Natural killer cell (primary cell): ENCODE data around the gene RRAD. TPM values are rescaled to one million over a fixed set of nuclear protein-coding genes. Genes with fewer than 3 reads are reported as not detected.

Source experiments
- ATAC-seq, 3 donors: fragments of 150-1000 bp in 2 of 3; fragments of 200-7000 bp in 1 of 3; cut with Tn5 transposase; 1 replicate in 1 of 3; 2 replicates in 2 of 3; pipeline ENCODE4 v1.10.0; 2021; ENCODE audit warnings: mild to moderate bottlenecking in 2 of 3, moderate library complexity in 2 of 3
- DNase-seq, 2 donors: peaks; one replicate each; pipeline versions ENCODE4 v3.0.0 to v3.0.0-alpha.2; 2013 to 2021; ENCODE audit warnings: mixed read lengths in 1 of 2
- H3K27ac ChIP-seq: one replicate; pipeline ENCODE4 v1.5.1; 2013; ENCODE audit warnings: mild to moderate bottlenecking, low read length
- H3K27me3 ChIP-seq: one replicate; pipeline ENCODE4 v1.6.1; 2013; ENCODE audit warnings: low read length; ENCODE audit not compliant: control insufficient read depth, insufficient read depth
- H3K36me3 ChIP-seq: one replicate; pipeline ENCODE4 v1.6.1; 2013; ENCODE audit warnings: low read length; ENCODE audit not compliant: control insufficient read depth, insufficient read depth
- H3K4me1 ChIP-seq: one replicate; pipeline ENCODE4 v1.6.1; 2013; ENCODE audit warnings: low read length; ENCODE audit not compliant: control insufficient read depth, insufficient read depth
- H3K4me3 ChIP-seq: one replicate; pipeline ENCODE4 v1.5.1; 2013; ENCODE audit warnings: low read length
- H3K9me3 ChIP-seq: one replicate; pipeline ENCODE4 v1.6.1; 2013; ENCODE audit warnings: low read length; ENCODE audit not compliant: control insufficient read depth, insufficient read depth
- H3K27ac Mint-ChIP-seq, 2 donors: one replicate each; pipeline ENCODE4 v1.8.0; 2022; ENCODE audit warnings: mild to moderate bottlenecking in 2 of 2, mixed read lengths in 2 of 2, moderate library complexity in 1 of 2
- H3K27me3 Mint-ChIP-seq, 2 donors: one replicate each; pipeline ENCODE4 v1.8.0; 2022; ENCODE audit warnings: low read depth in 2 of 2, mixed read lengths in 2 of 2
- H3K36me3 Mint-ChIP-seq: one replicate; pipeline ENCODE4 v1.8.0; 2022; ENCODE audit warnings: mixed read lengths
- H3K4me1 Mint-ChIP-seq, 2 donors: one replicate each; pipeline ENCODE4 v1.8.0; 2022; ENCODE audit warnings: mixed read lengths in 2 of 2
- H3K4me3 Mint-ChIP-seq: one replicate; pipeline ENCODE4 v1.8.0; 2022; ENCODE audit warnings: mild to moderate bottlenecking, moderate library complexity, mixed read lengths
- H3K9me3 Mint-ChIP-seq, 2 donors: one replicate each; pipeline ENCODE4 v1.8.0; 2022; ENCODE audit warnings: mixed read lengths in 2 of 2
- CTCF ChIP-seq: fragments of 200-600 bp; IDR thresholded peaks from one replicate; pipeline ENCODE4 v1.8.0; 2022; ENCODE audit warnings: antibody characterized with exemption
- WGBS: methylation state at CpG from one replicate; pipeline ENCODE4 v1.1.7; 2013; ENCODE audit warnings: missing lambda C conversion rate; ENCODE audit not compliant: insufficient coverage; 5-methylcytosine and 5-hydroxymethylcytosine counted together
- intact Hi-C: fragments of 100-400 bp; cut with micrococcal nuclease; formaldehyde crosslinking; loops from one replicate; pipeline ENCODE4 v1.14.2; 2022
- total RNA-seq, 4 donors: library from RNA; stranded (reverse); fragments of 120-200 nt in 1 of 4; gene quantifications; one replicate each; pipeline versions ENCODE4 v1.2.3 to v1.2.4, GENCODE V29; 2013 to 2022

The RRAD gene
- total RNA-seq, 3 donors from 2014 or later (not counting 1 experiment from before 2014, with no cell fraction given), result 1.8 to 4.5 (median 2.8) TPM

GRCh38 chr16:66891360-66891759 lies 34.0 kb downstream of the RRAD start:
- no peak overlapping the region for H3K27ac ChIP-seq
- Mint-ChIP-seq H3K4me3 (no peak overlapping the region), H3K27me3 (no peaks in the 10 kb centered on the region), H3K36me3 (no peaks in the 10 kb centered on the region), H3K9me3 (no peaks in the 10 kb centered on the region), H3K27ac (no peak overlapping the region), H3K4me1 (peaks cover 10 to 41% of the 10 kb centered on the region in 2 donors)
- no peak for TF ChIP-seq CTCF
- WGBS, result 100% methylated on average over 4 of the region's 4 CpGs
- DNase-seq (no peak), ATAC-seq (no peak)
- no peaks in the 10 kb centered on the region for H3K27me3 ChIP-seq
- no peaks in the 10 kb centered on the region for H3K9me3 ChIP-seq
- intact Hi-C loops, result no loop called here
- H3K36me3 ChIP-seq, result peaks cover 12% of the 10 kb centered on the region
- H3K4me1 ChIP-seq, result peaks cover 2% of the 10 kb centered on the region
- no peak overlapping the region for H3K4me3 ChIP-seq

- Mint-ChIP-seq H3K27ac (no peak overlapping the region), H3K4me1 (peaks cover 10 to 38% of the 10 kb centered on the region in 2 donors), H3K4me3 (no peak overlapping the region), H3K27me3 (no peaks in the 10 kb centered on the region), H3K9me3 (no peaks in the 10 kb centered on the region), H3K36me3 (no peaks in the 10 kb centered on the region)
- Histone ChIP-seq H3K4me1 (peaks cover 2% of the 10 kb centered on the region), H3K27ac (no peak overlapping the region), H3K4me3 (no peak overlapping the region), H3K27me3 (no peaks in the 10 kb centered on the region), H3K9me3 (no peaks in the 10 kb centered on the region), H3K36me3 (peaks cover 17% of the 10 kb centered on the region)
- TF ChIP-seq CTCF, result no peak
- WGBS, result 85% methylated on average over 1 of the region's 2 CpGs
- ATAC-seq (no peak), DNase-seq (no peak)
- intact Hi-C loops, result no loop called here
Measured at GRCh38 chr16:66890799-66891198, 34.5 kb downstream of the RRAD start.

- ATAC-seq, result no peak
- H3K27ac Mint-ChIP-seq, result peak overlapping the region in 1 of 2 donors; percentile 18
Measured at GRCh38 chr16:66889622-66890021, 35.7 kb downstream of the RRAD start.

More at GRCh38 chr16:66889622-66890021, 35.7 kb downstream of the RRAD start:
- peaks cover 10 to 36% of the 10 kb centered on the region in 2 donors for H3K4me1 Mint-ChIP-seq
- H3K27me3 Mint-ChIP-seq, result no peaks in the 10 kb centered on the region
- 72% methylated on average over 2 of the region's 4 CpGs for WGBS
- H3K27me3 ChIP-seq, result no peaks in the 10 kb centered on the region
- H3K36me3 ChIP-seq, result peaks cover 29% of the 10 kb centered on the region
- H3K4me1 ChIP-seq, result no peaks in the 10 kb centered on the region
- H3K4me3 ChIP-seq, result no peak overlapping the region
- no peak for TF ChIP-seq CTCF
- H3K36me3 Mint-ChIP-seq, result no peaks in the 10 kb centered on the region
- no peaks in the 10 kb centered on the region for H3K9me3 ChIP-seq
- H3K9me3 Mint-ChIP-seq, result no peaks in the 10 kb centered on the region
- no peak for DNase-seq
- H3K4me3 Mint-ChIP-seq, result no peak overlapping the region
- no peak overlapping the region for H3K27ac ChIP-seq
- intact Hi-C loops, result no loop called here
